IMR-90 (cell line): ENCODE data around the gene TMEM107. TPM values are rescaled to one million over a fixed set of nuclear protein-coding genes. Genes with fewer than 3 reads are reported as not detected.

Source experiments
- ATAC-seq: fragments of 200-7000 bp; cut with Tn5 transposase; 2 replicates; pipeline ENCODE4 v1.9.1; 2020; ENCODE audit warnings: low read depth, mild to moderate bottlenecking, moderate library complexity
- BruUV-seq: library from RNA; stranded (reverse); fragments of 400-500 nt; replicated peaks from 2 replicates; lab custom pipeline; 2021; lab: Mats Ljungman, UMichigan
- CTCF ChIA-PET: fragments of 300-600 bp; formaldehyde crosslinking; extraction: SDS; loops from one replicate; lab custom pipeline; 2021; ENCODE audit warnings: antibody characterized with exemption; lab: Yijun Ruan, JAX
- POLR2A ChIA-PET: fragments of 300-600 bp; sonication (Branson Sonifier 250); formaldehyde crosslinking; loops from one replicate; lab custom pipeline; 2022; ENCODE audit warnings: antibody characterized with exemption; ENCODE audit not compliant: unreplicated experiment; lab: Charles Lee
- DNase-seq: peaks from one replicate; pipeline ENCODE4 v3.0.0; 2013
- H2AFZ ChIP-seq: replicated peaks from 2 replicates; pipeline ENCODE3; 2013; ENCODE audit warnings: low read length, mild to moderate bottlenecking; ENCODE audit not compliant: poor library complexity
- H2AK5ac ChIP-seq: 2 replicates; pipeline ENCODE4 v1.6.1; 2013; ENCODE audit warnings: low read depth, low read length, inconsistent platforms
- H2AK9ac ChIP-seq: replicated peaks from 2 replicates; pipeline ENCODE3; 2013; ENCODE audit warnings: mild to moderate bottlenecking, low read depth, low read length, moderate library complexity; ENCODE audit not compliant: poor library complexity
- H2BK120ac ChIP-seq: 2 replicates; pipeline ENCODE4 v1.6.1; 2013; ENCODE audit warnings: low read depth, low read length, inconsistent platforms
- H2BK15ac ChIP-seq: 3 replicates; pipeline ENCODE4 v1.6.1; 2013; ENCODE audit warnings: low read depth, low read length, inconsistent platforms
- H2BK20ac ChIP-seq: 2 replicates; pipeline ENCODE4 v1.6.1; 2013; ENCODE audit warnings: low read depth, mild to moderate bottlenecking, inconsistent platforms, low read length, moderate library complexity
- H2BK5ac ChIP-seq: 2 replicates; pipeline ENCODE4 v1.6.1; 2013; ENCODE audit warnings: mild to moderate bottlenecking, low read depth, low read length, inconsistent platforms; ENCODE audit not compliant: poor library complexity, severe bottlenecking
- H3K14ac ChIP-seq: replicated peaks from 2 replicates; pipeline ENCODE4 v1.6.1; 2013; ENCODE audit warnings: low read depth, low read length, inconsistent platforms
- H3K18ac ChIP-seq: 2 replicates; pipeline ENCODE4 v1.6.1; 2013; ENCODE audit warnings: low read depth, low read length, control low read depth
- H3K23ac ChIP-seq: 2 replicates; pipeline ENCODE4 v1.6.1; 2013; ENCODE audit warnings: low read depth, low read length, inconsistent platforms
- H3K27ac ChIP-seq: 2 replicates; pipeline ENCODE4 v1.5.1; 2013; ENCODE audit warnings: mild to moderate bottlenecking, control low read depth, low read length; ENCODE audit not compliant: insufficient read depth
- H3K27me3 ChIP-seq: 2 replicates; pipeline ENCODE4 v1.6.1; 2013; ENCODE audit warnings: low read length; ENCODE audit not compliant: control insufficient read depth, insufficient read depth
- H3K36me3 ChIP-seq: 2 replicates; pipeline ENCODE4 v1.6.1; 2013; ENCODE audit warnings: low read length, mixed read lengths; ENCODE audit not compliant: control insufficient read depth, insufficient read depth
- H3K4ac ChIP-seq: 2 replicates; pipeline ENCODE4 v1.6.1; 2013; ENCODE audit warnings: low read depth, low read length, inconsistent platforms
- H3K4me1 ChIP-seq: 2 replicates; pipeline ENCODE4 v1.6.1; 2013; ENCODE audit warnings: low read length, mixed read lengths; ENCODE audit not compliant: control insufficient read depth, insufficient read depth
- H3K4me2 ChIP-seq: 2 replicates; pipeline ENCODE4 v1.6.1; 2013; ENCODE audit warnings: low read depth, mild to moderate bottlenecking, control low read depth, low read length, moderate library complexity
- H3K4me3 ChIP-seq: 2 replicates; pipeline ENCODE4 v1.5.1; 2013; ENCODE audit warnings: low read depth, mild to moderate bottlenecking, control low read depth, low read length, moderate library complexity; ENCODE audit not compliant: insufficient read depth
- H3K56ac ChIP-seq: 2 replicates; pipeline ENCODE4 v1.6.1; 2013; ENCODE audit warnings: low read length, inconsistent platforms; ENCODE audit not compliant: insufficient read depth; ENCODE audit errors: extremely low read depth
- H3K79me1 ChIP-seq, 2 experiments: 2 replicates each; pipeline ENCODE4 v1.6.1; 2013; ENCODE audit warnings: low read length in 2 of 2, inconsistent platforms in 1 of 2, low read depth in 1 of 2
- H3K9ac ChIP-seq: 2 replicates; pipeline ENCODE4 v1.6.1; 2013; ENCODE audit warnings: low read depth, low read length, control low read depth
- H3K9me1 ChIP-seq: 2 replicates; pipeline ENCODE4 v1.6.1; 2013; ENCODE audit warnings: low read length, inconsistent platforms; ENCODE audit not compliant: insufficient read depth
- H3K9me3 ChIP-seq: 2 replicates; pipeline ENCODE4 v1.6.1; 2013; ENCODE audit warnings: low read length; ENCODE audit not compliant: control insufficient read depth, insufficient read depth
- H4K20me1 ChIP-seq: 2 replicates; pipeline ENCODE4 v1.6.1; 2013; ENCODE audit warnings: low read length, inconsistent platforms; ENCODE audit not compliant: insufficient read depth
- H4K5ac ChIP-seq: 2 replicates; pipeline ENCODE4 v1.6.1; 2013; ENCODE audit warnings: mild to moderate bottlenecking, low read depth, low read length, control low read depth
- H4K8ac ChIP-seq, 2 experiments: 2 replicates each; pipeline ENCODE4 v1.6.1; 2013; ENCODE audit warnings: low read depth in 2 of 2, low read length in 2 of 2, control low read depth in 1 of 2, inconsistent platforms in 1 of 2
- H4K91ac ChIP-seq: 2 replicates; pipeline ENCODE4 v1.6.1; 2013; ENCODE audit warnings: low read depth, low read length, inconsistent platforms; ENCODE audit not compliant: insufficient read depth
- BHLHE40 ChIP-seq: fragments of 150-350 bp; IDR thresholded peaks from 2 replicates; pipeline ENCODE4 v1.6.1; 2016; ENCODE audit warnings: mild to moderate bottlenecking, low read depth, low read length
- CHD1 ChIP-seq: IDR thresholded peaks from 2 replicates; pipeline ENCODE4 v1.6.1; 2012; ENCODE audit warnings: low read depth, low read length, improper control_type of control experiment
- ELK1 ChIP-seq: fragments of 150-350 bp; IDR thresholded peaks from 2 replicates; pipeline ENCODE4 v1.6.1; 2016; ENCODE audit warnings: low read depth, mild to moderate bottlenecking, low read length, moderate library complexity, borderline replicate concordance
- FOS ChIP-seq: fragments of 150-350 bp; IDR thresholded peaks from 2 replicates; pipeline ENCODE4 v1.6.1; 2016; ENCODE audit warnings: low read depth, low read length
- MAFK ChIP-seq: IDR thresholded peaks from 2 replicates; pipeline ENCODE4 v1.6.1; 2012; ENCODE audit warnings: low read depth, low read length, improper control_type of control experiment
- MAZ ChIP-seq: IDR thresholded peaks from 2 replicates; pipeline ENCODE4 v1.6.1; 2012; ENCODE audit warnings: low read depth, mild to moderate bottlenecking, low read length, improper control_type of control experiment, moderate library complexity, borderline replicate concordance
- NFE2L2 ChIP-seq: fragments of 150-350 bp; IDR thresholded peaks from 2 replicates; pipeline ENCODE4 v1.6.1; 2016; ENCODE audit warnings: low read depth, mild to moderate bottlenecking, low read length
- RCOR1 ChIP-seq: IDR thresholded peaks from 2 replicates; pipeline ENCODE4 v1.6.1; 2012; ENCODE audit warnings: mild to moderate bottlenecking, low read length, improper control_type of control experiment; ENCODE audit not compliant: insufficient replicate concordance
- RFX5 ChIP-seq: IDR thresholded peaks from 2 replicates; pipeline ENCODE4 v1.8.0; 2012; ENCODE audit warnings: low read depth, mild to moderate bottlenecking, low read length, moderate library complexity
- USF2 ChIP-seq: fragments of 150-350 bp; IDR thresholded peaks from 2 replicates; pipeline ENCODE4 v1.6.1; 2017; ENCODE audit warnings: mild to moderate bottlenecking, antibody characterized with exemption, low read length, low read depth
- WGBS, 2 experiments: methylation state at CpG; one replicate each; pipeline versions ENCODE4 v1.1.5 to v1.1.7; 2013; ENCODE audit warnings: missing lambda C conversion rate in 2 of 2; ENCODE audit not compliant: insufficient read length in 1 of 2; ENCODE audit errors: extremely low coverage in 2 of 2; 5-methylcytosine and 5-hydroxymethylcytosine counted together
- dilution Hi-C: fragments of 300-500 bp; cut with HindIII; formaldehyde crosslinking; loops from one replicate; pipeline ENCODE4 v1.14.3; 2018; ENCODE audit warnings: low sequenced_read_pairs; ENCODE audit not compliant: unreplicated experiment
- in situ Hi-C: fragments of 300-500 bp; cut with MboI; formaldehyde crosslinking; loops from 3 replicates; pipeline ENCODE4 v1.14.3; 2019; ENCODE audit warnings: low sequenced_read_pairs, inconsistent platforms, mixed read lengths
- intact Hi-C: fragments of 100-400 bp; cut with micrococcal nuclease; formaldehyde crosslinking; loops from 2 replicates; pipeline ENCODE4 v1.10.0; 2022
- polyA plus RNA-seq, 3 experiments: library from polyadenylated mRNA; depleted of rRNA; stranded (reverse); fragments of >200 nt; gene quantifications; 2 replicates each; pipeline ENCODE4 v1.2.3, GENCODE V29; 2012; ENCODE audit warnings: low replicate concordance in 1 of 3
- total RNA-seq: library from RNA; depleted of rRNA; stranded (reverse); fragments of >200 nt; gene quantifications from 2 replicates; pipeline ENCODE4 v1.2.3, GENCODE V29; 2012

TMEM107 gene
- total and polyA plus RNA-seq, 2 of the 4 experiments (the other 2 are of a cell fraction): 12.9 to 14.3 TPM

- CTCF ChIA-PET: no interaction called here
- H3K14ac ChIP-seq: no peak overlapping the region
- H4K20me1 ChIP-seq: peaks cover 9% of the 10 kb centered on the region
- H3K27ac ChIP-seq: no peak overlapping the region
- no peak overlapping the region for H3K9ac ChIP-seq
- POLR2A ChIA-PET: no interaction called here
- no peak overlapping the region for H3K4me2 ChIP-seq
- no peak overlapping the region for H2AFZ ChIP-seq
- no peak overlapping the region for H2AK5ac ChIP-seq
- no peak for ATAC-seq
- no peak for TF ChIP-seq RFX5
- no peak for TF ChIP-seq ELK1
- no peak for TF ChIP-seq USF2
- TF ChIP-seq MAFK: no peak
- no peak for TF ChIP-seq FOS
- no peak for TF ChIP-seq MAZ
- no peak for TF ChIP-seq RCOR1
- no peak for TF ChIP-seq CHD1
- no peak for TF ChIP-seq BHLHE40
- TF ChIP-seq NFE2L2: no peak
- H3K27me3 ChIP-seq: no peaks in the 10 kb centered on the region
- H3K36me3 ChIP-seq: peaks cover 43% of the 10 kb centered on the region
- no peak overlapping the region for H3K18ac ChIP-seq
- peaks cover 17% of the 10 kb centered on the region for H3K4me1 ChIP-seq
- peak overlapping the region; percentile 55 for H2AK9ac ChIP-seq
- H3K56ac ChIP-seq: no peak overlapping the region
- no peak overlapping the region for H2BK120ac ChIP-seq
- H3K79me1 ChIP-seq: peaks cover 3 to 23% of the 10 kb centered on the region in 2 experiments; a peak in 2 of 4 replicates
- no peak overlapping the region for H3K4ac ChIP-seq
- no peak overlapping the region for H2BK15ac ChIP-seq
- WGBS, 2 experiments: 96% methylated on average over 22 of the region's 29 CpGs; no CpG with 5 or more reads in 1 of the 2 experiments
- H2BK5ac ChIP-seq: no peak overlapping the region
- in situ Hi-C loops (loop anchor here (25.0 kb wide), 1 partner anchor 912 kb away; the partner anchor contains the start of genes DVL2, GABARAP and PHF23), intact Hi-C loops (no loop called here), dilution Hi-C loops (no loop called here)
- no TSS peak for BruUV-seq
- no peak overlapping the region for H4K5ac ChIP-seq
- no peak for DNase-seq
- no peak overlapping the region for H2BK20ac ChIP-seq
- peaks cover 15% of the 10 kb centered on the region for H3K9me1 ChIP-seq
- no peak overlapping the region for H4K8ac ChIP-seq
- no peaks in the 10 kb centered on the region for H3K9me3 ChIP-seq
- no peak overlapping the region for H3K23ac ChIP-seq
- H3K4me3 ChIP-seq: no peak overlapping the region
- H4K91ac ChIP-seq: no peak overlapping the region
These were observed 26.6 kb downstream of the TMEM107 start for GRCh38 chr17:8149419-8150193.
